ACHN (cell line): Measurements from ENCODE around the gene SH2D1B.
A peak's percentile ranks its signal among the peaks of the same experiment; 100 is the strongest.

ENCODE experiments used
- DNase-seq: peaks from one replicate; pipeline ENCODE4 v3.0.0-alpha.2; 2015
- in situ Hi-C: cut with HindIII; loops from 2 replicates; pipeline ENCODE4 v1.10.0; 2017; ENCODE audit warnings: low sequenced_read_pairs, low pct_ligation_motif_present, low pct_unique_long_range_greater_than_20kb

Gene SH2D1B

DNA sequence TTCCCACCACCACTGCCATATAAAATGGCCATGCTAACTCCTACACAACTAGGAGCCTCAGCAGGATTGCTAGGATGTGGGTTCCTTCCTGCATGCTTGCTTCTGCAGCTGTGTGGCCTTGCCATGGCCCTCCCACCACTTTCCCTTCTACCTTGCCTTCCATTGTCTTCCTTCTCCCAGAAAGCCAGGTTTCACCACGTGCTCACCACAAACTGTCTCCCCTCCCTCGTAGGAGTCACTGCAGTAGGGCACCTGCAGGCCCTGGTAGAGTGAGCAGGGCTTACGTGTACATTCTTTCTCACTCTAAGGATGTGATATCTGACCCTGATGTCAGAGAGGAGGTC is 26.7 kb downstream of the SH2D1B start:
- in situ Hi-C loops: no loop called here
- no peak for DNase-seq

DNA sequence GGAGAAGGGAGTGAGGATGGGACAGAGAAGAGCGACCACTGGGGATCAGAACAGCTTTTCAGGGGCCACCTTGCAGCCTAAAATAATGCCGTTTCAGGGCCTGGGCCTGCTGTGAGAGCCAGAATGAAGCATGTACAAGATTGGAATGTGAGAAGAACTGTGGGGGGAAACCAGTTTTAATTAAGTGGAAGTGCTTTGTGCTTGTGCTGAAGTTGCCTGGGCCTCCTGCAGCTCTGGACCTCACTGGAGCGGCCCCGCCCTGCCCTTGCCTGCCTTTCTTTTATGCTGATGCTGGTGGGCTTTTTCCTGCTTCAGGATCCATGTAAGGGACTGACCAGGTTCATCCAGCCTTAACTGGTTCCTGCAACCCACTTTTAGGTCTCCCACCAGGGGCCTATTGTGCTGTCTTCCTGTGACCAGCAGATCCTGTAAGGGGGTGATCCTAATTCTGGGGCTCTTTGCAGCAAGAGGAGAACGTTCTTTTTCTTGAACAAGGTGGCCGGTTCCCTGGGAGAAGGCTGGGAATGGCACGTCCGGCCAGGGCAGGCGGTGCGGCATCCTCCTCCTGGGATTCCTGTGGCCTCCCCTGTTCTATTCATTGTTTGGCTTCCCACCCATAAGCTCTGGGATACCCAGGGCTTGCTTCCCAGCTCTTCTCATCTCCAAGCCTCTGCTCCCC is 27.2 kb downstream of the SH2D1B start:
- no peak for DNase-seq
- in situ Hi-C loops: no loop called here

DNA sequence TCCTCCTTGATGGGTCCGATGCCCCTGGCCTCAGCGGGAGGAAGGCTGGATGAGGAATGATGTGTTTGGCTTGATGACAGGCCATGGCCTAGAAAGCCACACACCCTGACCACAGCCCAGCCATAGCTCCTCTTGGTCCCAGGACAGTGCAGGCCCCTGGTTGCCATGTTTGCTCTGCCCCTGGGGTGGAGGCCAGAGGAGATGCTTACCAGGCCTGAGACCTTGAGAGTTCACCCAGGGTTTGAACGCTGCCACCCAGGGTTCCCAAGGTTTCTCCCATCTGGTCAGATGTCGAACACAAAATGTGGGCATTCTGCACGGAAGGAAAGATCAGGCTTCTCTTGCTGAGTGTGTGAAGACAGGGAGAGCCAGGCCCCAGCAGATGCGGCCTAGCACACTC is 27.8 kb downstream of the SH2D1B start:
- DNase-seq: no peak
- in situ Hi-C loops: no loop called here

DNA sequence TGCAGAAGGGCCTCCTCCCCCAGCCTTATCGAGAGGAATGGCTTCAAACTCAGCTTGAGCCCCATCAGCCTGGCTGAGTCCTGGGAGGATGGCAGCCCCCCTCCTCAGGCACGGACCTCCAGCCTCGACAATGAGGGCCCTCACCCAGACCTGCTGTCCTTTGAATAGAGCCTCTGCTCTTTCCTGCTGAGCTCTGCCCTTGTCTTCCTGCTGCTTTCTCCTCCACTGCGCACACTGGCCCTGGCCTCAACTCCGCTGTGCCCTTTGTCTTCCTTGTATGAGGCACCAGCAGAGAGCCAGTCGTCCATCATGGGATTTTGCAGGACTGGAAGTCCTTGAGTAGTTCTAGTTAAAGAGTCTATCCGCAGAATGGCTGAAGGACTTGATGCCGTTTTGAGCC is 28.4 kb downstream of the SH2D1B start:
- in situ Hi-C loops: no loop called here
- DNase-seq: no peak

DNA sequence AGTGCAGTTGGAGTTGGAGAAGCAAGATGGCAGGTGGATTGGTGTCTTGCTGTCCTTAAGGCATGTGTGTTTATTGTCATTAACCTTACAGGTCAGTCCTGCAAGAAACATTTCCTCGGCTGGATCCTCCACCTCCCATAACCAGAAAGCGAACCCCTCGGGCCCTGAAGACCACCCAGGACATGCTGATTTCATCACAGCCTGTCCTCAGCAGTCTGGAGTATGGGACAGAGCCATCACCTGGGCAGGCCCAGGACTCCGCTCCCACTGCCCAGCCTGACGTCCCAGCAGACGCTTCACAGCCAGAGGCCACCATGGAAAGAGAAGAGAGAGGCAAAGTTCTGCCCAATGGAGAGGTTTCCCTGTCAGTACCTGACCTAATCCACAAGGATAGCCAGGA is 28.8 kb downstream of the SH2D1B start:
- no peak for DNase-seq
- in situ Hi-C loops: no loop called here

DNA sequence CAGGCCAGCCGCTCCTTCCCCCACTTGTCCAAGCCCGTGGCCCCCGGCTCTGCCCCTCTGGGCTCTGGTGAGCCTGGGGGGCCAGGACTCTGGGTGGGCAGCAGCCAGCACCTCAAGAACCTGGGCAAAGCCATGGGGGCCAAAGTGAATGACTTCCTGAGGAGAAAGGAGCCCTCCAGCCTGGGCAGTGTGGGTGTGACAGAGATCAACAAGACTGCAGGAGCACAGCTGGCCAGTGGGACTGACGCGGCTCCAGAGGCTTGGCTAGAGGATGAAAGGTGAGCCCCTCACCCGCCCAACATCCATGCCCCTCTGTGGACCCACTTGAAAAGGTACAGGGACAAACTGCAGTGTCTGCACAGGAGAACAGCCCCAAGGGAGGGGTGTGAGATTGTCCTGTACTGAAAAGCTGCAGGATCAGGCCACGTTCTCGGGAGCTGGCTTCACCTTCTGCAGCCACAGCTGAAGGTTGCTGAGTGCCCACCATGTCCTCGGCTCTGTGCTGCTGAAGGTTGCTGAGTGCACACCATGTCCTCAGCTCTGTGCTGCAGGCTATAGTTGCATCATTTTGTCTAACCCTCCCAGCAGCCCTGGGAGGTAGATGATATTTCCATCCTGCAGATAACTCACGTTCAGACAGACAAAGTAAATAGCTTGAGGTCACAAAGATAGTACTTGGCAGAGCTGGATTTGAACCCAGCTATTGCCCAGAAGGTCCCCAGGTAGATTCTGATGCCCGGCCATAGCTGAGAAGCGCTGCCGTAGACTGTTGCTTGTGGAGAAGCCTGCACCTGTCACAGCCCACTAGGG is 29.8 kb downstream of the SH2D1B start:
- DNase-seq: no peak

DNA sequence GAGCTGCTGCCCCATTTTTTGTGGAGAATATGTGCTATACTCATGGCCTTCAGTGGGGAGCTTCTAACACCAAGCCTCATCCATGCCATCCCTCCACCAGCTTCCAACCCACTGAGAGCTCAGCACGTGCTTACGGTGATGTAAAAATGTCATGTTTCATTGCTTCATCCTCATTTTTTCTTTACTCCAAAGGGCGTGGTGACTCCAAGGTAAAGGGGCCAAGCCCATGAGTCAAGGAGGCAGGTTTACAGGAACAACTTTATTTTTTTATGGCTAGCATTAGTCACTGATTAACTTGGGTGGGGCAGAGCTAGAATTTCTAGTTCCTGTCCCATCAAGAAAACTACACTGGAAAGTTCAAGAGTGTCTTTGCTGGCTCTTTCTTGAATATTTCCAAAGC is 30.6 kb downstream of the SH2D1B start, which contains the start of gene C1orf226:
TSS of gene C1orf226 (plus strand) at position 346 of the 400 bp plus-strand sequence. CDS start 174 bp downstream, outside the sequence.
- in situ Hi-C loops: no loop called here
- DNase-seq: no peak

More for the DNA sequence above, 29.8 kb downstream of the SH2D1B start:
- in situ Hi-C loops: no loop called here

DNA sequence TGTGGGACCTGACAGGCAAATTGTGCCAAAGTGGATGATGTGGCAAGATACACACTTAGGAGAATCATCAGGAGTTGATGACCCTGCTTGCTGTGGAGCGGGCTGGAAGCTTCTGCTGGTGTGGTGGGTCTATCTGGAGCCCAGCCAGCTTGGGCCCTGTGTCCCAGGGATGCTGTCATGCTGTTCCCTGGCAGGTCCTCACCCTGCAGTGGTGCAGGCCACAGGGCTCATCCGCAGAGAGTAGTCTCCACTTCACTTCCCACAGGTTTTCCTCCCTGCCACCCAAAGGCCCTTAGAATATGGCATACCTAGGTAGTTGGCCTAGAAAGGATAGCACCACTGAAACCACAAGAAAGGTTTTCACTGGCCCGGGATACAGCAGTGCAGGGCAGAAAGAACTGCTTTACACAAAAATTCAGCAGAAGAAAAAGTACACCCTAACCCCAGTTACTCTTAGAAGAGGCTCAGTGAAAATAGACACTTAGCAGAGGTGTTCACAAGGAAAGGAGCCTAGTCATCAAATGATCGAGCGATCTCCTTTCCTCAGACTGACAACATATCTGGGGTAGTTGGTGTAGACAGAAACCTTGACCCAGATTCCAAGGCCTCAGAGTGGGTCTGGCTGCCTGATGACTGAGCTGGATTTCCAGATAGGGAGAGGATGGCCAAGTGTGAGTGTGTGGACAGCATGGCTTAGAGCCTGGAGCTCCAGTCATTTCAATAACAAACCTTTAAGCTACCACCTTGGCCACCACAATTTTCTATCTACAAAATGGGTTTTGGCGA is 31.7 kb downstream of the SH2D1B start:
- DNase-seq: no peak
- in situ Hi-C loops: no loop called here

DNA sequence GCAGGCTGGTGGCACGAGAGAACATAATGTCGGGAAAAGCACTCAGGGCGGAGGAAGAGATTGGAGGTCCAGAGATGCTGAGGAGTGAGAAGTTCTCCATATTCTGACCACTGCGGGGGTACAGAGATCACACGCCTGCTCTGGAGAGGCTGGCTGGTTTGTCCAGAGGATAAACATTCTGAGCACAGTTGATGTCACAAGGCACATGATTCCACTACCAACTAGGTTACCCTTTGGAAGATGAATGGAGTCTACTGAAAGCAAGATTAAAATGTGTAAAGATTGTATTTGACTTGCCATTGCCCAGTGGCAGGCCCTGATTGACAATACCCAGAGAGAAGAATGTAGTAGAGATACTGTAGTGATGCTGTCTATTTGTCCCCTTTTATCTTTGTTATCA is 35.2 kb downstream of the SH2D1B start, which contains the start of gene SPATA46:
TSS of gene SPATA46 (minus strand) at position 164 of the 400 bp plus-strand sequence. CDS start at position 100, 64 bp downstream.
- in situ Hi-C loops: no loop called here
- DNase-seq: no peak

DNA sequence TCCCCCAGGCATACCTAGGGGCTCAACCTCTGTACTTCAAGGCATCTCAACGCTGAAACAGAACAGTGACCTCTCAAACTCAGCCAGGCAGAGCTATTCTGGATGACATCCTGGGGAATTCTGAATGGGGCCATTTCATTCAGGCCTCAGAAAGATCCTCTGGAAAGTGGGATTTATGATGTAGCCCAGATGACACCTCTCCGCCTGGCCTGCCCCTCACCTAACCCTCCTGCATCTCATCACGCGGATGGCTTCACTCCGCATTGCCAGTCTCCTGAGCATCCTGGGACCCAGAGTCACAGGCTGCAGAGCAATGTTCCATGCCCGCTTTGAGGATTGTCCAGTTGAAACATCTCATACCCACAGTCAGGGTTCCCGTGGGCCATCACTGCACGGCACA is 36.5 kb downstream of the SH2D1B start:
- DNase-seq: no peak
- in situ Hi-C loops: no loop called here

DNA sequence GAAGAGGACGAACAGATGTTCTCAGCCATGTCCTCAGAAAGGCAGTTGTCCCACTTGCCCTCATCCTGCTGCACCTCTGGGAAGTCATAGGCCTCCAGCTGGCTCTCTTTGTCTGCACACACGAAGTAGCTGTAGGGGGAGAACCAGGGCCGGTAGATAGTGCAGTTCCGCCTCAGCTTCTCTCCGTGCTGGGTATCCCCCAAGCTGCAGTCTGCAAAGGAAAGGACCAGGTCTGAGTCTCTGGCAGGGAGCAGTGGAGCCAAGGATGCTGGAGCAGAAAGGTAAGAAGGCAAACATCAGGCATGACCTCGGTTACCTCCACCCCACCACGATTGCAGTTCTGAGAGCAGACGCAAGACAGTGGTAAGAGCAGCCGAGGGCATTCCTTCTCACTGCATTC is 37.5 kb downstream of the SH2D1B start:
- DNase-seq: no peak
- in situ Hi-C loops: no loop called here

DNA sequence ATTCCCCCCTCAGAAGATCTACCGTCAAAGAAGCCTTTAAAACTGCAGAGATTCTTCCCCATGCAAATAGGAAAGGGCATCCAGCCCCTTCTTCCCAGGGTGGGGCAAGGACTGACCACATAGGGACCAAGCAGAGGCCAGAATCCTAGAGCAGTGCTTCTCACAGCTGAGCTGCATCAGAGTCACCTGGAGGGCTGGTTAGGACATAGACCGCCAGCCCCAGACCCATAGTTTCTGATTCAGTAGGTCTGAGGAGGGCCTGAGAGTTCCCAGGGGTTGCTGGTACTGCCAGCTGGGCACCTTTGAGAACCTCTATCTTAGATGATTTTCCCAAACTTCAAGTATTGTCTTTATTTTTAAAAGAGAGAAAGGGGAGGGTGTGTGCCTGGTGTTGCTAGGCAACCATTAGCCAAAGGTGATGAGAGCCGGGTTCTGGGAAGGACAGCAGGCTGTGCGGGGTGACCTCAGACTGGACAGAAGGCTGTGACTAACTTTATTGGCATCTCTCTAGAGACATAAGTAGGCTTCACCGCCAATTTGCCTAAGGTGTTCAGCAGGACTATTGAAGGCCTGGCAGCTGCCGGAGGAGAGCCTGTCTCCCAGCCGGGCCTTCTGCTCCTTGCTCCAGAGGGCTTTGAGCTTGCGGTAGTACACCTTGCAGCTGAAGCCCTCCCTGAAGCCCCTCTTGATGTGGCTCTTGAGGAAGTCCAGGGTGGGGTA is 38.2 kb downstream of the SH2D1B start:
- DNase-seq: peak; percentile 74
- in situ Hi-C loops: no loop called here

DNA sequence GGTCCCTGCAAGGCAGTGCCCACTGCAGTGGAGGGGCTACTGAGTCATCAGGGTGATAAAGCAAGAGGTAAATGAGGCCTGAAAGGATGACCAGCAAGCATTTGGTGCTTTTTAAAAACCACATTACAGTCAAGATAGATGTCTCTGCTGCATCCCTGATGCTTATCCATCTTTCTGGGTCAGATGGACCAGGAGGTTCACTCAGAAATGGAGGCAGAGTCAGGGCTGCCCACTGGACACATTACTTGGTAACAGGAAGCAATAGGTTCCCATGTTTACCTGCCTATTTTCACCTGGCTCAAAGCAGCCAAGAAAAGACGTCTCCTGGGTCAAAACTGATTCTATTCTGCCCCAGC is 38.9 kb downstream of the SH2D1B start:
- DNase-seq: no peak
- in situ Hi-C loops: no loop called here

DNA sequence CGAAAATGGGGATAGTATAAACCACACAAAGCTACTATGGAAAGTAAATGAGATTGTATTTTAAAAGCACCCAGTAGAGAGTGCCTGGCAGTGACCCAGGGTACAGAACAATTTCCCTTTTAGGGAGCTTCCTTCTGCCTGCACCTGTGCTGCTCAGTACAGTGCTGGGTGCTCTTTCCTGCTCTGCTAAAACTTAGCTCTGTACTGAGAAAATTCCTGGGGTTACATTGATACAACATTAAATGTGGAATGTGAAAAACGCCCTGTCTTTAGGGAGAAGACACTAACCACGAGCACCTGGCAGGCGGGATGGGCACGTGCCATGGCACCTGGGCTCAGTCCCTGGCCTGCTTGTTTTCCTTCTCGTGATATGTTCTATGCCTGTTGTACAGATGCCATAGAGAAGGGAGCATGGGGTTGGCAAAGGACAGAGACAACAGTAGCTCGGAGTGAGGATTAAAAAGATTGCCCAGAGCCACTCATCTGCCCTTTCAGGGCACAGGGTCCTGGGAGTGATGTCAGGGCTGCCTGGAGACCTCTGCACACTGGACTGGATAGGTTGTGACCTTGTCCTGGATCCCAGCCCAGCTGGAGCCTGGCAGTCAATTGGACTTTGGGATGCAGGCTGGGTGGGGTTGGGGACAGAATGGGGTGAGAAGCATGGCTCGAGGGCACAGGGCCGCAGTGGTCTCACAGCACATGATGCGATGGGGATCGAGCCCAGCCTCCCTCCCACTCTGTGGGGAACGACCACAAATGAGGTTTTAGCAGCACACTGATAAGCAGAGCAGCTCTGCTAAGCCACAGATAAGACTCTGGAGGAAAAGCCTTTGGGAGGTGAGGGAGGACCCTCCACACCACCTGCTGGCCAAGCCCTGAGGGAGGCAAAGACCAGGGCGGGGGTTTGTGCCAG is 39.5 kb downstream of the SH2D1B start:
- in situ Hi-C loops: no loop called here
- DNase-seq: no peak

DNA sequence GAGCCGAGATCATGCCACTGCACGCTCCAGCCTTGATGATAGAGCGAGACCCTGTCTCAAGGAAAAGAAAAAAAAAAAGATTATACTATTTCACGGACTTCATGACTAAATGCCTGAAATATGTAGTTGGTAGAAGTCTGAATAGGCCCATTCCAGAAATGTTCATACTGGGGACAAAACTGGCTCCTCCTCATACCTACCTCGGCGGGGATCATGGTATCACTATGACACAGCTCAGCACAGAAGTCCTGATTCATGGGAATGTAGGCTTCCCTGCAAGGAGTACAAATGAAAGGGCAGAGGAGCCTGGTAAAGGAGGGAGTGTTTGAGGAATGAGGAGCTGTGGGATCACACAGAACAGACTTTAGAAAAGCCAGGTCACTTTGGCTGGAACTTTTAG is 40.3 kb downstream of the SH2D1B start:
- in situ Hi-C loops: no loop called here
- DNase-seq: no peak

DNA sequence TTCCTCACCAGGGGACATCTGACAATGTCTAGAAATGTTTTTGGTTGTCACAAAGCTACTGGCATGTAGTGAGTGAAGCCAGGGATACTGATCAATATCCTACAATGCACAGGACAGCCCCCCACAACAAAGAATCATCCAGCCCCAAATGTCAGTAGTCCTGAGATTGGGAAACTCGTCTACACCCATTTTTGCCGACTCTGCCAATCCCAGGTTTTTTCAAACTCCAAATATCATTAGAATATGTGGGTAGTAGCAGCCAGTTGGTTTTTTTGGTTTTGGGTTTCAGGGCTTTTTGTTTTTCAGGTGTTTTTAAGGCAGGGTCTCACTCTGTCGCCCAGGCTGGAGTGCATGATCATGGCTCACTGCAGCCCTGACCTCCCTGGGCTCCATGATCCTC is 41.2 kb downstream of the SH2D1B start:
- in situ Hi-C loops: no loop called here
- DNase-seq: no peak

DNA sequence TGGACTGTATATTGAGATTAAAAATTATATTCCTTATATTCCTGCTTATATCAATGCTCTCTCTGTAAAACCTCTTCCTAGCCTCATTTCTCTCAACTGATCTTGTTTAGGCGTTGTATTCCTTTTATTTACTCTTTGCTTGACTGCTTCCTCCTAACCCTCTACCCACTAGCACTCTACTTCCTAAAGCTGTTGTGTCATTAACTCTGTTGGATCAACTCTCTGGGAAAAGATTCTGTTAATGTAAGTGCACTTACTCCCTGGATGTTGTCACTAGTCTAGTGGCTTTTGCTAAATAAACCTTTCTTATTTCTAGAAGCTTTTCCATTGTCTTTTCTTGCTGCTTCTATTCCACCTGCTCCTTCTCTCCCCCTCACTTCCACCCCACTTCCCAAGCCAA is 41.8 kb downstream of the SH2D1B start:
- in situ Hi-C loops: no loop called here
- no peak for DNase-seq

DNA sequence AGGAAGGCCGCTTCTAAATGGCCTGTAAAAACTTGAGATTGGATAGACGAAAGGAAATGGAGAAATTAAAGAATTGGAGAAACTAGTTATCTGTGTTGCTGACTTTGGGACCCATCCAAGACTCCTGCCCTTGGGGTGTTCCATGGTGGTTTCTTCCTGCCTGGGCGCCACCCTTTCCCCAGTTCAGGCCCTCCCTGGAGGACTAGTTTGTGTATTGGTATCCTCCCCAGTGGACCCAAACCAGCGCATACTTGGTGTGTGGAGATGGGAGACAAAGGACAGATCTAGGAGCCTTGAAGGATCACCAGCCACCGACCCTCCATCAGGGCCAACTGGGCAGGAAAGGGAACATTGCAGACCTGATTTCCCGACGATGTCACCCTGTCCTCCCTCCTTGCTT is 42.4 kb downstream of the SH2D1B start:
- in situ Hi-C loops: no loop called here
- no peak for DNase-seq
